Liver (tissue), 3 donors: ENCODE results near the gene ZFP36L1.

ENCODE experiments used
- CTCF ChIP-seq: fragments of 150-350 bp; IDR thresholded peaks from 2 replicates; pipeline ENCODE4 v1.5.1; 2017; ENCODE audit warnings: improper control_type of control experiment, low read depth, low read length; ENCODE audit not compliant: missing input control
- FOXA1 ChIP-seq: IDR thresholded peaks from 2 replicates; pipeline ENCODE4 v1.6.1; 2016; ENCODE audit warnings: antibody characterized with exemption
- GABPA ChIP-seq, 2 donors: IDR thresholded peaks in 1 of 2; conservative IDR thresholded peaks in 1 of 2; 2 replicates each; pipeline ENCODE4 v1.6.1; 2016; ENCODE audit warnings: antibody characterized with exemption in 2 of 2, mild to moderate bottlenecking in 1 of 2, moderate library complexity in 1 of 2
- HNF4G ChIP-seq: IDR thresholded peaks from 2 replicates; pipeline ENCODE4 v1.6.1; 2016; ENCODE audit warnings: antibody characterized with exemption
- MAX ChIP-seq: IDR thresholded peaks from 2 replicates; pipeline ENCODE4 v1.6.1; 2016; ENCODE audit warnings: antibody characterized with exemption
- NR2F2 ChIP-seq: IDR thresholded peaks from 2 replicates; pipeline ENCODE4 v1.6.1; 2016; ENCODE audit warnings: antibody characterized with exemption
- RAD21 ChIP-seq, 2 donors: IDR thresholded peaks; 2 replicates each; pipeline ENCODE4 v1.6.1; 2016; ENCODE audit warnings: antibody characterized with exemption in 2 of 2, mild to moderate bottlenecking in 2 of 2
- REST ChIP-seq: IDR thresholded peaks from 2 replicates; pipeline ENCODE4 v1.6.1; 2016; ENCODE audit warnings: antibody characterized with exemption, mild to moderate bottlenecking
- RXRA ChIP-seq, 2 donors: IDR thresholded peaks; 2 replicates each; pipeline ENCODE4 v1.6.1; 2017 to 2018; ENCODE audit warnings: antibody characterized with exemption in 2 of 2, mild to moderate bottlenecking in 1 of 2
- SP1 ChIP-seq: IDR thresholded peaks from 2 replicates; pipeline ENCODE4 v1.6.1; 2018; ENCODE audit warnings: antibody characterized with exemption, mild to moderate bottlenecking
- TAF1 ChIP-seq: conservative IDR thresholded peaks from 2 replicates; pipeline ENCODE4 v1.6.1; 2016; ENCODE audit warnings: antibody characterized with exemption, mild to moderate bottlenecking
- YY1 ChIP-seq: IDR thresholded peaks from 2 replicates; pipeline ENCODE4 v1.6.1; 2016; ENCODE audit warnings: antibody characterized with exemption, mild to moderate bottlenecking
- donor health status: healthy.
- donor health status: healthy.

GRCh38 chr14:68780358-68781160 is 12.3 kb downstream of the ZFP36L1 start:
- TF ChIP-seq CTCF = no peak
- TF ChIP-seq REST = no peak
- peak; percentile 33 for TF ChIP-seq NR2F2
- TF ChIP-seq SP1 = no peak
- peak; percentile 36 for TF ChIP-seq YY1
- TF ChIP-seq TAF1 = no peak
- TF ChIP-seq GABPA (IDR thresholded peaks at IDR 0.05 in 1 of 2, conservative IDR thresholded peaks at IDR 0.05 in 1 of 2) = no peak
- no peak for TF ChIP-seq FOXA1
- no peak for TF ChIP-seq MAX
- no peak for TF ChIP-seq HNF4G
- peak; percentile 38 to 43 for TF ChIP-seq RAD21 (IDR thresholded peaks at IDR 0.05)
- no peak for TF ChIP-seq RXRA (IDR thresholded peaks at IDR 0.05)
